HEK293T (cell line): ENCODE results near the gene LIPE.

Experiments used
- CTCF ChIA-PET: fragments of 350-600 bp; formaldehyde crosslinking; extraction: SDS; loops from one replicate; lab custom pipeline; 2021; ENCODE audit warnings: antibody characterized with exemption, inconsistent platforms; lab: Yijun Ruan, JAX
- POLR2A ChIA-PET: fragments of 350-600 bp; formaldehyde crosslinking; extraction: SDS; loops from one replicate; lab custom pipeline; 2020; ENCODE audit warnings: antibody characterized with exemption, inconsistent platforms; lab: Yijun Ruan, JAX
- DNase-seq: peaks from one replicate; pipeline ENCODE4 v3.0.0; 2012; ENCODE audit warnings: mixed read lengths; ENCODE audit errors: extremely low spot score
- ARNT ChIP-seq: fragments of 450-650 bp; IDR thresholded peaks from 2 replicates; pipeline ENCODE4 v1.6.1; 2017; ENCODE audit warnings: mild to moderate bottlenecking
- BHLHE40 ChIP-seq: fragments of 450-650 bp; IDR thresholded peaks from 2 replicates; pipeline ENCODE4 v1.6.1; 2016; ENCODE audit warnings: mild to moderate bottlenecking, moderate library complexity, borderline replicate concordance
- CTBP1 ChIP-seq: fragments of 450-650 bp; IDR thresholded peaks from 2 replicates; pipeline ENCODE4 v1.6.1; 2016; ENCODE audit warnings: borderline replicate concordance
- ELF4 ChIP-seq: fragments of 450-650 bp; IDR thresholded peaks from 2 replicates; pipeline ENCODE4 v1.6.1; 2017; ENCODE audit warnings: antibody characterized with exemption
- FOXA1 ChIP-seq: fragments of 450-650 bp; IDR thresholded peaks from 2 replicates; pipeline ENCODE4 v1.6.1; 2016; ENCODE audit warnings: mild to moderate bottlenecking
- FOXK2 ChIP-seq: fragments of 450-650 bp; IDR thresholded peaks from 2 replicates; pipeline ENCODE4 v1.6.1; 2016; ENCODE audit warnings: mild to moderate bottlenecking
- FOXM1 ChIP-seq: fragments of 450-650 bp; IDR thresholded peaks from 2 replicates; pipeline ENCODE4 v1.6.1; 2017; ENCODE audit warnings: mild to moderate bottlenecking, borderline replicate concordance
- HDGF ChIP-seq: fragments of 450-650 bp; IDR thresholded peaks from 2 replicates; pipeline ENCODE4 v1.6.1; 2017; ENCODE audit warnings: antibody characterized with exemption, borderline replicate concordance
- L3MBTL2 ChIP-seq: fragments of 450-650 bp; conservative IDR thresholded peaks from 2 replicates; pipeline ENCODE4 v1.6.1; 2016; ENCODE audit warnings: mild to moderate bottlenecking
- LEF1 ChIP-seq: fragments of 450-650 bp; IDR thresholded peaks from 2 replicates; pipeline ENCODE4 v1.6.1; 2017; ENCODE audit warnings: mild to moderate bottlenecking, borderline replicate concordance
- NFRKB ChIP-seq: fragments of 450-650 bp; IDR thresholded peaks from 2 replicates; pipeline ENCODE4 v1.6.1; 2016; ENCODE audit warnings: mild to moderate bottlenecking, moderate library complexity
- PKNOX1 ChIP-seq: fragments of 450-650 bp; IDR thresholded peaks from 2 replicates; pipeline ENCODE4 v1.6.1; 2016
- SP1 ChIP-seq: fragments of 450-650 bp; IDR thresholded peaks from 2 replicates; pipeline ENCODE4 v1.6.1; 2017
- SUZ12 ChIP-seq: fragments of 450-650 bp; IDR thresholded peaks from 2 replicates; pipeline ENCODE4 v1.6.1; 2016; ENCODE audit warnings: mild to moderate bottlenecking
- TARDBP ChIP-seq: fragments of 450-650 bp; IDR thresholded peaks from 2 replicates; pipeline ENCODE4 v1.6.1; 2016
- ZNF384 ChIP-seq: fragments of 450-650 bp; IDR thresholded peaks from 2 replicates; pipeline ENCODE4 v1.6.1; 2016

LIPE gene

GRCh38 chr19:42402376-42403116 lies 24.6 kb downstream of the LIPE start:
- no peak for TF ChIP-seq FOXM1
- no peak for TF ChIP-seq SP1
- no peak for TF ChIP-seq ARNT
- no peak for TF ChIP-seq L3MBTL2
- no peak for TF ChIP-seq SUZ12
- TF ChIP-seq PKNOX1 = no peak
- no peak for TF ChIP-seq NFRKB
- no peak for TF ChIP-seq ZNF384
- TF ChIP-seq CTBP1 = no peak
- TF ChIP-seq FOXA1 = no peak
- TF ChIP-seq BHLHE40 = no peak
- ChIA-PET POLR2A (no interaction called here), CTCF (no interaction called here)
- DNase-seq = no peak

DNA sequence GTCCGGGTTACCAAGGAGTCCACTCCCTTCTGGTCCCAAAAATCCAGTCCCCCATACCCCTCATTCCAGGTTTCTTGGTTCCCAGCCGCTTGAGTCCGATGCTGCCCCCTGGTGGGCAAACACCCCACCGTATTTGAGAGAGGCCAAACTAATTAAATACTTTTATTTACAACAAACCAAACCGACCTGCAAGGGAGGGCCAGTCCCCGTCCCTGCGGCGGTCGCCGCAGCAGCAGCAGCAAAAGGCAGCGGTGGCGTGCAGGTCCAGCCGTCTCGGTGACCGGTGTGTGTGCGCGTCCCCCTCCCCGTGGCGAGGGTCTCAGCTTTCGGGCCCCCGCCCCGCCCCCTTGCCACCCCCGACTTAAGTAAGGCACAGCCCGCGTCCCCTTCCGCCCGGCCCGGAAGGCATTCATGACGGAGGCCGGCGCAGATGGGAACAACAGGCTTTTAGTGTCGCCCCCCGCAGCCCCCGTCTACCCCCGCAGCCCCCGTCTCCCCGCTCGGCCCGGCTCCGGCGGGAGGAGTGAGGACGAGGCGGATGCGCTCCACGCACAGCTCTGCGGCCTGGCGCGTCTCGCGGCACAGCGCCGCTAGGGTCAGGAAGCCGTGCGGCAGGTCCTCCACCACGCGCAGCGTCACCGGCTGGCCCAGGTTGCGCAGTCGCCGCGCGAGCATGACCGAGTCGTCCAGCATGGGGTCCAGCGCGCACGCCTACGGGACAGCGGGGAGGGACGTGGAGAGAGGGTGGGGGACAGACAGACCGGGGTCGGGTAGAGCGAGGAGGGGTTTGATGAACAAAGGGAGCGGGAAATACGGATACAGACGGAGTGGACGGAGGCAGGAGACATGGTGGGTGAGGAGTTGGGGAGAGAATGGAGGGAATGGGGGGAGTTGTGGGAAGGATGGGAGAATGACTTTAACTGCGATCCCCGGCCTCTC lies 25.6 kb downstream of the LIPE start:
- ChIA-PET POLR2A (no interaction called here), CTCF (interaction anchor here (0.6 kb wide), 1 partner anchor 17 kb away, joined by 3 read pairs; no protein-coding TSS in a partner anchor)
- TF ChIP-seq SP1 (no peak), FOXK2 (no peak), BHLHE40 (no peak), PKNOX1 (no peak), NFRKB (no peak), ARNT (no peak), SUZ12 (no peak), L3MBTL2 (no peak), LEF1 (no peak), ZNF384 (no peak), HDGF (no peak), ELF4 (no peak), CTBP1 (no peak), FOXM1 (no peak), TARDBP (no peak), FOXA1 (no peak)
- peak; percentile 70 for DNase-seq

DNA sequence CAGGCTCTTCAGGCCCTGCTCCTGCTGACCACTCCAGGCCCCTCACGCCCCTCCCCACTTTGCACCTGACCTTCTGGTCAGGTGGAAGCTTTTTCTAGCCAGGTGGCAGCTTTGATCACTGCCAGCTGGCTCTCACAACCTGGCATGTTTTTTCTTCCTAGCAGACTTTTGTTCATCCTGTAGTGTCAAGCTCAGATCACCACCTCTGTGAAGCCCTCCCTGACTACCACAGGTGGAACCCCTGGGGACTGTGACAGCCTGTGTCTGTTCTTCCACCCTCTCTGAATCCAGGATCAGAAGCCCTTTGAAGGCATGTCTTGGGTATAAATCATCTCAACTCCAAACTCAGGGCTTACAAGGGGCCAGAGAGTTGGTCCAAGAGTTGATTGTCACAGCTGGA lies 26.8 kb downstream of the LIPE start:
- no peak for DNase-seq
- ChIA-PET CTCF (interaction anchor here (0.7 to 1.2 kb wide), 6 partner anchors 9 to 225 kb away, joined by 3 to 4 read pairs (median 4); no protein-coding TSS in a partner anchor), POLR2A (interaction anchor here (0.8 to 1.1 kb wide), 2 partner anchors 12 to 13 kb away, joined by 3 to 4 read pairs; no protein-coding TSS in a partner anchor)
- TF ChIP-seq CTBP1 = no peak
- TF ChIP-seq HDGF = no peak
- no peak for TF ChIP-seq BHLHE40
- no peak for TF ChIP-seq ARNT
- TF ChIP-seq FOXA1 = no peak
- no peak for TF ChIP-seq ZNF384
- TF ChIP-seq SP1 = no peak
- no peak for TF ChIP-seq NFRKB
- TF ChIP-seq LEF1 = no peak
- TF ChIP-seq SUZ12 = no peak
- TF ChIP-seq PKNOX1 = no peak
- TF ChIP-seq L3MBTL2 = no peak
- no peak for TF ChIP-seq FOXK2
- TF ChIP-seq FOXM1 = no peak
- no peak for TF ChIP-seq TARDBP
- no peak for TF ChIP-seq ELF4

DNA sequence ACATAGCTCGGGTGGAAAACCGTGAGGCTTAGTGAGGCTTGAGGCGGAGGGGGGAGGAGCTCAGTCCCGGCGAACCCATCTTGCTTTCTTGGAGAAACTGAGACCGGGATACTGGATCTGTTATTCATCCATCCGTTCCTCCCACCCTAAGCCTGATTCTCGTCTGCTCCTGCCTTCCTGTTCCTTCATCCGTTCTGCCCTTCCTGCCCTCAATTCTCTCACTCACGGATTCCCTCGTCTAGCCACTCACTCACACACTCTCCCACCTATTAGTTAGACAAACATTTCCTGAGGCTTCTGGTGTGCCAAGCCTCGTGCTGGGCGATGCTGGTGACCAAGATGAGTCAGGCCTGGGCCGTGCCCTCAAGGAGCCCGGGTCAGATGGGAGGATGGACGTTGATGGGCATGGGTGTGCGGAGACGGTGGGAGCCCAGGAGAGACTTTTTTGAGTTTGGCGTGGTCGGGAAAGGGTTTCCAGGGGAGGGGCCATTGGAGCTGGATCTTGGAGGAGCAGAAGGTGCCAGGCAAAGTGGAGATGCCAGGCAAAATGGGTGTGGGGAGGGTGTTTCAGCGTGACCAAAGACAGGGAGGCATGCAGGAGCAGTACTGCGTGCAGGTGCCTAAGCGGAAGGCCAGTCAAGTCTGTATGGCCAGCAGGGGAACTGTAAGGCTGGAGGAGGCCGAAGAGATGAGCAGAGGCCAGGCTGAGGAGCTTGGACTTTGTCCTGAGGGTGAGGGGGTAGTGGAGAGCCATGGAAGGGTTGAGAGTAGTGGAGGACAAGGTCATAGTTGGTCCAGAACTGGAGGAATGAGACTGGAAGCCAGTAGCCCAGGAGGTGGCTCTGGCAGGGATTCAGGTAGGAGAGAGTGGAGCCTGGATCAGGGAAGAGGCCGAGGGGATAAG lies 29.7 kb downstream of the LIPE start:
- peak; percentile 81 for TF ChIP-seq L3MBTL2
- no peak for TF ChIP-seq ARNT
- ChIA-PET POLR2A (interaction anchor here (0.6 to 3.8 kb wide), 32 partner anchors 10 to 316 kb away, joined by 3 to 50 read pairs (median 5); partner anchors contain the start of gene LIPE), CTCF (interaction anchor here (0.5 to 1.6 kb wide), 3 partner anchors 17 to 140 kb away, joined by 3 to 5 read pairs (median 4); no protein-coding TSS in a partner anchor)
- DNase-seq = no peak
